Right ventricle myocardium superior (tissue), 1 donor: ENCODE data around the gene FBRS. TPM values are rescaled to one million over a fixed set of nuclear protein-coding genes. Genes with fewer than 3 reads are reported as not detected.

Experiments
- ATAC-seq: fragments of 200-7000 bp; cut with Tn5 transposase; one replicate; pipeline ENCODE4 v1.9.1; 2020; ENCODE audit warnings: mild to moderate bottlenecking; ENCODE audit not compliant: poor library complexity
- DNase-seq: peaks from one replicate; pipeline ENCODE4 v3.0.0-alpha.2; 2020
- intact Hi-C: fragments of 100-400 bp; cut with DNase I; formaldehyde crosslinking; loops from one replicate; pipeline ENCODE4 v1.11.2; 2022
- total RNA-seq: library from RNA; stranded (reverse); fragmentation: NEBNext Ultra II Directional; extraction: Animal tissue kit (Norgen Biotek cat#: 25700); gene quantifications from one replicate; pipeline ENCODE4 v1.2.1, GENCODE V29; 2021
- donor health status: DM: no; HTN: yes; CAD: no; lungs with severe emphysema.

The FBRS gene
- total RNA-seq, 1 donor from 2014 or later = 28.3 TPM

DNA sequence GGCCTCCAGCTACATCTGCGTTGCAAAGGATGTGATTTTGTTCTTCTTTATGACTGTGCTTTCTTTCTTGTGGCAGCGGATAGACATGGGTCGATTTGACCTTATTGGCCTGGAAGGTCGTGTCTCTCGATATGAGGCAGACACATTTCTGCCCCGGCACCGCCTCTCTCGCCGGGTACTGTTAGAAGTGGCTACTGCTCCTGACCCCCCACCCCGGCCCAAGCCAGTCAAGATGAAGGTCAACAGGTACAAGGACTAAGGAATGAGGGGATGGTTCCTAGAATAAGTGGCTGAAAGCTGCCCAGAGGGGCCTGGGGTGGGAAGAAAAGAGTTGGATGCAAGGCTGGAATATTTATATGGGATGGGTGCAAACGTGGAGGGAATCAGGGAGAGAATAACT, 61.9 kb downstream of the FBRS start:
- ATAC-seq = no peak

More for the DNA sequence above, 61.9 kb downstream of the FBRS start:
- intact Hi-C loops = no loop called here
- no peak for DNase-seq

Other genes starting within 250 kb of the FBRS start
- gene DCTPP1, start 228.4 kb upstream of the FBRS start, total RNA-seq = 38.4 TPM
- 28.6 TPM for gene SEPHS2, start 212.6 kb upstream of the FBRS start, total RNA-seq
- gene ITGAL, start 185.7 kb upstream of the FBRS start, total RNA-seq = 1.5 TPM
- 71.7 TPM for gene ZNF768, start 131.9 kb upstream of the FBRS start, total RNA-seq
- gene ZNF747, start 123.6 kb upstream of the FBRS start, total RNA-seq = 8.0 TPM
- 8.0 TPM for gene ZNF764, start 100.1 kb upstream of the FBRS start, total RNA-seq
- 12.2 TPM for gene ZNF688, start 86.7 kb upstream of the FBRS start, total RNA-seq
- gene ZNF785, start 72.7 kb upstream of the FBRS start, total RNA-seq = 7.1 TPM
- gene ZNF689, start 48.0 kb upstream of the FBRS start, total RNA-seq = 4.4 TPM
- 18.9 TPM for gene PRR14, start 7.5 kb upstream of the FBRS start, total RNA-seq
- 36.7 TPM for gene SRCAP, start 40.7 kb downstream of the FBRS start, total RNA-seq
- 13.4 TPM for gene PHKG2, start 90.0 kb downstream of the FBRS start, total RNA-seq
- gene CFAP119, start 103.6 kb downstream of the FBRS start, total RNA-seq = 0.46 TPM
- 29.4 TPM for gene RNF40, start 103.9 kb downstream of the FBRS start, total RNA-seq
- 16.5 TPM for gene ZNF629, start 128.8 kb downstream of the FBRS start, total RNA-seq
- gene BCL7C, start 235.6 kb downstream of the FBRS start, total RNA-seq = 28.8 TPM
- gene CTF1, start 238.2 kb downstream of the FBRS start, total RNA-seq = 6.5 TPM